NB4 (cell line): ENCODE measurements around the gene ACADVL.

ENCODE experiments used
- POLR2A ChIP-seq: IDR thresholded peaks from 2 replicates; pipeline ENCODE4 v1.6.1; 2011; ENCODE audit warnings: mild to moderate bottlenecking; ENCODE audit not compliant: insufficient read length; ENCODE audit errors: extremely low read depth
- TF ChIP-seq, protein P1 (sequence below): IDR thresholded peaks from one replicate; pipeline ENCODE4 v1.5.1; 2012; ENCODE audit warnings: low read depth, low read length

DNA sequence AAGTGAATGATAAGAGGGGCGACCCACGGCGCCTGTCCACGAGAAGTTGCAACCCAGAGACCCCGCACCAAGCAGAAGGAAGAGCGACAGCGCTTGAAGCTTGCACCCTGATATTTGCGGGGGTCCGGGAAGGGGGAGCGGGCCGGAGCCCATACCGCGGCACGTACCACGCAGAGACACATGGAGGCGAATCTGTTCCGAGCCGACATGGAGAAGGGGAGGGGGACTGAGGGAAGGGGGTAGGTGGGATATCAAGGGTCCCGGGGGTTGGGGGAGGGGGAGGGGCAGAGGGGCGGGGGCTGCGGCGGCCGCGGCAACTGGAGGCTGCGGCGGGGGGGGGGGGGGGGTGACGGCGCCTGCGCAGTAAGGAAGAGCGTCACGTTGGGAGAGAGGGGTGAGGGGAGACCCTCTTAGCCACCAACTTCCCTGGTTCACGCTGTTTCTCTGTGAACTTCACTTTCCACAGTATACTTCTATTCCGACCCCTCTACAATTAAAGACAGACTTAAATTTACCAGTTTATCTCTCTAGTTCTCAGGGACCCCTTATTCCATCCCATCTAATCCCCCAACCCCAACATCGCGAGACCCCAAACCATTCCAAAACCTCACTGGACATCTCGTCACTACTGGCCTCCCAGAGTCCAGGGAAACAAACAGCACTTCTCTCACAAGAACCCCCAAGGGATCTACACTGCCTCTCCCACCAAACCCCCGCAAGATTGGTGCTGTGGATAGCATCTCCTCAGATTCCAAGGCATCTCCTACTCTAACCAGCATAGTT is 8.1 kb upstream of the ACADVL start:
- TF ChIP-seq, protein P1, sequence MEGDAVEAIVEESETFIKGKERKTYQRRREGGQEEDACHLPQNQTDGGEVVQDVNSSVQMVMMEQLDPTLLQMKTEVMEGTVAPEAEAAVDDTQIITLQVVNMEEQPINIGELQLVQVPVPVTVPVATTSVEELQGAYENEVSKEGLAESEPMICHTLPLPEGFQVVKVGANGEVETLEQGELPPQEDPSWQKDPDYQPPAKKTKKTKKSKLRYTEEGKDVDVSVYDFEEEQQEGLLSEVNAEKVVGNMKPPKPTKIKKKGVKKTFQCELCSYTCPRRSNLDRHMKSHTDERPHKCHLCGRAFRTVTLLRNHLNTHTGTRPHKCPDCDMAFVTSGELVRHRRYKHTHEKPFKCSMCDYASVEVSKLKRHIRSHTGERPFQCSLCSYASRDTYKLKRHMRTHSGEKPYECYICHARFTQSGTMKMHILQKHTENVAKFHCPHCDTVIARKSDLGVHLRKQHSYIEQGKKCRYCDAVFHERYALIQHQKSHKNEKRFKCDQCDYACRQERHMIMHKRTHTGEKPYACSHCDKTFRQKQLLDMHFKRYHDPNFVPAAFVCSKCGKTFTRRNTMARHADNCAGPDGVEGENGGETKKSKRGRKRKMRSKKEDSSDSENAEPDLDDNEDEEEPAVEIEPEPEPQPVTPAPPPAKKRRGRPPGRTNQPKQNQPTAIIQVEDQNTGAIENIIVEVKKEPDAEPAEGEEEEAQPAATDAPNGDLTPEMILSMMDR = no peak
- no peak for TF ChIP-seq POLR2A
